ENCODE measurements around the gene ACOX2.
"Not testable (repeated sequence)": the region's sequence is repeated elsewhere in the genome, so short reads cannot be mapped to it uniquely, and the experiment has no call there.

The ACOX2 gene

DNA sequence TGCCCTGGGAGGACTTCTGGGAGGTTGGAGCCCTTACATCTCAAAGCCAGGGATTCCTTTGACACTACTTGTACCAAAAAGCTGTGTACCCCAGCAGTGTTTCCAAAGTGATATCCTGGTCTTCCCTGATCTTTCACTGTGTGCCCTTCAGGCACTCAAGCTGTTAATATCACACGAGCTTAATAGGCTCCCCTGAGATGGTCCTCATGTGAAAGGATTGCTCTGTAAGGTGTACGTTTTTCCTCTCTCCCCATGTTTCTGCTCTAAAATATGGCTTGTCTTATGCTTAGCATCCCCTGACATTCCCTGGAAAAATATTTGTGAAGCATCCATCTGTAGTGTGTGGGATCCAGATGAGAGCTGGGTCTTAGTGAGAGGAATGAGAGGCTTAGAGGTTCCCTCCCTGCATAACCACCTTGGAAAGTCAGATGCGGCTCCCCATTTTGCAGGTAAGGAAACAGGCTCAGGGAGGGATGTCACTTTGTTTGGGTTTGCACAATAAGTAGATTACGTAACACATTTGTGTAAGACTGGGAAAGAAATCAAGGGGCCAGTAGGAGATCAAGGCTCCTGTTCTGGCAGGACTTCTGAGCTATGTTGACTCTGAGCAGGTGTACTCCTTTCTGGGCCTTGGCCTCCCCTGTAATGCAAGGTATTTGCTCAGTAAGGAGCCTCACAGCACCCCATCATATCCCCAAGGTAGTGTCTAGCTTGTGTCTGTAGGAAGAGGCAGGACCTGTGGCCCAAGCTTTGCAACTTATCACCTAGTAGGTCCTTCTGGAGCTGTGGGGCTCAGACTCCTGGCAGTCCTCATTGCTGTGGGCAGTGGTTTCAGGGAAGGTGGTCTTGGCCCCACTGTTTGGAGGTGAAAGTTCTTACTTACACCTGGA is 667 bp upstream of the ACOX2 start:
- no peak overlapping the region for H3K4me3 ChIP-seq (ENCODE audit: low read length)
- H3K9me3 ChIP-seq (ENCODE audit: low read length), result peaks cover 3% of the 10 kb centered on the region
- H3K27me3 ChIP-seq (ENCODE audit: insufficient read depth, low read length), result no peaks in the 10 kb centered on the region
- H3K36me3 ChIP-seq (ENCODE audit: insufficient read depth, low read length), result no peaks in the 10 kb centered on the region
- H2AFZ ChIP-seq (ENCODE audit: low read depth, low read length), result no peak overlapping the region
- H3K4me1 ChIP-seq (ENCODE audit: insufficient read depth, low read length), result peaks cover 14% of the 10 kb centered on the region

DNA sequence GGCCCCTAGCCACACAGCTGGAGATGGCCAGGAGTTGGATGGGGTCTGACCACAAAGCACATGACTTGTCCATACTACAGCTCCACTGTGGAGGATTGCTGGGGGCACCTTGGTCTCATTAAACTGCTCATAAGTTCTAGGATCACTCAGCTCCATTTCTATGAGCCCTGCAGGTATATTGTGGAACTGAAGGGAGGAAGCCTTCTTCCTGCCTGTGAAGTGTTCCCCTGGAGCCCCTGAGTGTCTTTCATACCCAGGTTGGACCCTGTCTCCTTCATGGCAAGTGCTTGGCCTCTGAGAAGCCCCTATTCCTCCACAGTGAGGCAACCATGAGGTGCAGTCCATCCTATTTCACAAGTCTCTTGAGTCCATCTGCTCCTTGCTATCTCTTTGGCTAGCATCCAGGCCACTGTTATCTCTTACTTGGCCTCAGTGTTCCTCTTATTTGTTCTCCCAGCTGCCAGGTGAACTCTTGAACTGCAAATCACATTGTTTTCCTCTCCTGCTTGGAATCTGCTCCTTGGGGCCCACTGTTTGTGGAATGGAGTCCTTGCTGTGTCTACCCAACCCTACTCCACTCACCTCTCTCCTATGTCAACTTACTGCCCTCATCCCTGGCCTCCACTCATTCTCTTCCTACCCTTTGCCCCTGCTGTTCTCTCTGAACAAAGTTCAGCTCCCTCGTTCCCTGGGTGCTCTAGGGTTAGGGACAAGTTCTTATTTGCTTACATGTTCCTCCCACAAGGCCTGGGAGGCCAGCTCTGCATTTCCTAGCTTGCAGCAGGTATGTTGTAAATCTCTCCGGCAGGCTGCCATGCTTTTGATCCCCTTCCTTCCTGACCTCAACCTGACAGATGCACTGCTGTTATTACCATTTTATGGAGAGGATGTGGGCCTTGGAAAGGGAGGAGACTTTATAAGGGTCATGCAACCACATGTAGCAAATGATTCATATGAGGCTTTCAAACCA is 1.2 kb downstream of the ACOX2 start:
- Histone ChIP-seq H3K4me1 (ENCODE audit: insufficient read depth, low read length) (peaks cover 14% of the 10 kb centered on the region), H2AFZ (ENCODE audit: low read depth, low read length) (no peak overlapping the region), H3K9me3 (ENCODE audit: low read length) (peaks cover 3% of the 10 kb centered on the region), H3K36me3 (ENCODE audit: insufficient read depth, low read length) (no peaks in the 10 kb centered on the region), H3K27me3 (ENCODE audit: insufficient read depth, low read length) (no peaks in the 10 kb centered on the region), H3K4me3 (ENCODE audit: low read length) (no peak overlapping the region)

DNA sequence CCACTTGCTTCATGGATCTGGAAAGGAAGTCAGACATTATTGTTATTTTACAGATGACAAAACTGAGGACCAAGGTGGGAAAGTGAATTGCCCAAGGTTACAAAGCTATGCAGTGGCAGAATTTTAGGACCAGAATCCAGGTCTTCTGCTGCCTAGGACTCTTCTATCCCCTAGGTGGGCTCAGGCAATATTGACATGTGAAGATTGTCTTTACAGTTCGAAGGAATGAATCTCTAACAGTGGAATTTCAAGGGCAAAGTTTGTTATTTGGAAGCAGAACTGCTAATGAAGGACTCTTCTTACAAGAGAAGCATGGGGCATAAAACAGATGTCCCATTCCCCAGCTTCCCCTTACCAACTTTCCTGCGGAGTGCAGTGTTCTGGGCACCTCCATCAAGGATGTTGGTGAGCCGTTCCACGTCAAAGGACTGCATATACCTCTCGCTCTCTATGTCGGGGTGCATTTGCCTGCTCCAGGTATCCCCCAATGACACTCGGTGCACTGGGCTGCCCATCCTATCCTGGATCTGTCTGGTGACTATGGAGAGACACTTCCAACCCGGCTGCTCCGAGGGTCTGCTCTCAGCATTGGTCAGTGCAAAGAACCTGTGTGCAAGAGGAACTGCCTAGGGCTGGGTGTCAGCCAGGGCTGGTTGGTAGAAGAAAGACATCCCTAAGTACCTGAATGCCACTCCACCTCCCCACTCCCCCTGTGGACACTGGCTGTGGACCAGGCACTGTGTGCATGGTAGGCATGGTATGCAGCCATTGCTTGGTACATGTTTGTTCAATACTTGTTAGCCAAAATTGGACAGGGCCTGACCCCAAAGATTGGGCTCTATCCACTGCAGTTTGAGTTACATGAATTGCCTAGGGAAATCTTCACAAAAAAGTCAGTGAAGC is 2.1 kb downstream of the ACOX2 start:
- H3K27me3 ChIP-seq (ENCODE audit: insufficient read depth, low read length), result no peaks in the 10 kb centered on the region
- no peak overlapping the region for H2AFZ ChIP-seq (ENCODE audit: low read depth, low read length)
- H3K4me1 ChIP-seq (ENCODE audit: insufficient read depth, low read length), result peaks cover 14% of the 10 kb centered on the region
- H3K4me3 ChIP-seq (ENCODE audit: low read length), result no peak overlapping the region
- H3K36me3 ChIP-seq (ENCODE audit: insufficient read depth, low read length), result no peaks in the 10 kb centered on the region
- H3K9me3 ChIP-seq (ENCODE audit: low read length), result peaks cover 3% of the 10 kb centered on the region

DNA sequence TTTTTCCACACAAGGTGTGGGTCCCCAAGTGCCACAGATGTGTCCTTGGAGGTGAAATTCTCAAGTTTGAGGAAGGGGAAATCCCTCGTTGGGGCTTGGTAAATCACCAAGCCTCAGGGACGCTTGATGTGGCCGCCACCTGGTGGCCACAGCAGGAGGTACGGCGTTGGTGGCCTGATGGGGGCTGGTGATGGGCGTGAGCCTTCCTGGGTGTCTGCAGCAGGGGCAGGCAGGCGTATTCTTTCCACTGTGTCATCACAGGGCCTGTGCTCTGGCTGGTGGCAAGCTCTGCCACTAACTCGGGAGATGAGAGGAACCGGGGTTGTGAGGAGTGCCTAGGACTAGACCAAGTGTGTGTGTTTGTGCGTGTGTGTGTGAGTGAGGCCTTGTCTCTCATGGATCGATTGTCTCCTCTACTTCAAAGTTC is 4.2 kb downstream of the ACOX2 start:
- Histone ChIP-seq H3K9me3 (ENCODE audit: low read length) (peaks cover 3% of the 10 kb centered on the region), H2AFZ (ENCODE audit: low read depth, low read length) (no peak overlapping the region), H3K4me1 (ENCODE audit: insufficient read depth, low read length) (peaks cover 7% of the 10 kb centered on the region), H3K27me3 (ENCODE audit: insufficient read depth, low read length) (no peaks in the 10 kb centered on the region), H3K4me3 (ENCODE audit: low read length) (no peak overlapping the region), H3K36me3 (ENCODE audit: insufficient read depth, low read length) (no peaks in the 10 kb centered on the region)

DNA sequence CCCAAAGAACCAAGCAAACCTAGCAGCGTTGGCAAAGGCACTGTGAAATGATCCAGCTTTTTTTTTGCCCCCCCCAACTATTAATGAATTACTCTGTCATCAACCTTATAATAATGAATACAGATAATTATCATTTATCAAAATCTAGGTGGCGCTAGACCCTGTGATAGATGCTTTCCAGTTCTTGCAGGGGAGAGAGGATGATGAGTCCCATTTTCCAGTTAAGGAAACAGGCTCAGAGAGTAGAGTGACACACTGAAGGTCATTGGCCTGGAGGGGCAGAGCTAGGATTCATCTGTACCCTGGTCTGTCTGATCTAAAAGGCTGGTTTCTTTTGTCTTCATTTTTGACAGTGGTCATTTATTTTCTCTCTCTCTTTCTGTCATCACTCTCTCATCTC is 5.0 kb downstream of the ACOX2 start:
- H2AFZ ChIP-seq (ENCODE audit: low read depth, low read length), result no peak overlapping the region
- H3K27me3 ChIP-seq (ENCODE audit: insufficient read depth, low read length), result no peaks in the 10 kb centered on the region
- peaks cover 3% of the 10 kb centered on the region for H3K9me3 ChIP-seq (ENCODE audit: low read length)
- H3K36me3 ChIP-seq (ENCODE audit: insufficient read depth, low read length), result no peaks in the 10 kb centered on the region
- H3K4me3 ChIP-seq (ENCODE audit: low read length), result no peak overlapping the region
- H3K4me1 ChIP-seq (ENCODE audit: insufficient read depth, low read length), result peaks cover 4% of the 10 kb centered on the region

DNA sequence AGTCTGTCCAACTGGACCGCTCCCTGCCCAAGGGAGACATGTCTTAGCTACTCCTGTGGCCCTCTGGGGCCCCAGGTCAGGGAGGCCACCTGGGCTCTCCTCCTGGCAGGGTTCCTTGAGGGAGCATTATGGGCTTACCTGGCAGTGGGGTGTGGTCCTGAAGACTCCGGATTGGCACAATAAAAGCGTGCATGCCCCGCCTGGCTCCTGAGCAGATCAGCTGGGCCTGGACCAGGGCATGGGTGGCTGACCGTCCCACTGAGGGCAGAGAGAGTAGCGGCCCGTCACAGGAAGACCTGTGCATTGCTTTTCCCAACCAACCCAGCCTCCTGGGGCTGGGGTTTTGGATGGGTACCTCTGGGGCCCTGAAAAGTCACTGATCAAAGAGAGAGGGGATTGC is 5.4 kb downstream of the ACOX2 start:
- Histone ChIP-seq H3K4me3 (ENCODE audit: low read length) (no peak overlapping the region), H3K36me3 (ENCODE audit: insufficient read depth, low read length) (no peaks in the 10 kb centered on the region)

DNA sequence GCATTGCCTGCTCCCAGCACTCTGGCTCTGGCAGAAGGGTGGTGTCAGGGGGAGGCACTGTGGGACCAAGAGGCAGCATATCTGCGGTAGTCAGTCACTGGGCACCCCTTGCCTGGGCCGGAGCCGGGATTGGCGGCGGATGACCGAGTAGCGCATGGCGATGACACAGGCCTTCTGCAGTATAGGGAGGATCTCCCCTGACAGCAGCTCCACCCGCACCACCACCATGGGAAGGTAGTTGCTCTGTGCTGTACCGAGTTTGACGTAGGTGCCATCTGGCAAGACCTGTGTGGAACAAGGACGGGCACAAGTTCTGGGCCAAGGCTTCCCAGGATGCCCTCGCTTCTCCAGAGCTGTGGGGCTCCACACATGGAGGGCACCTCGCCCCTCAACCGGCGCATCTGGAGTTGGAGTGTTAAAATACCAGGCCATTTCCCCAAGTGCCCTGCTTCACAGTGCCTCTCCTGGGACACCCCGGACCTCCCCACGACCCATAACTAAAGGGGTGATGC is 6.6 kb downstream of the ACOX2 start:
- no peak overlapping the region for H3K4me3 ChIP-seq (ENCODE audit: low read length)
- H3K27me3 ChIP-seq (ENCODE audit: insufficient read depth, low read length), result no peaks in the 10 kb centered on the region
- H3K9me3 ChIP-seq (ENCODE audit: low read length), result peaks cover 5% of the 10 kb centered on the region
- H3K4me1 ChIP-seq (ENCODE audit: insufficient read depth, low read length), result no peaks in the 10 kb centered on the region
- H3K36me3 ChIP-seq (ENCODE audit: insufficient read depth, low read length), result no peaks in the 10 kb centered on the region
- H2AFZ ChIP-seq (ENCODE audit: low read depth, low read length), result no peak overlapping the region

More for the DNA sequence above, 5.4 kb downstream of the ACOX2 start:
- Histone ChIP-seq H3K4me1 (ENCODE audit: insufficient read depth, low read length) (peaks cover under 1% of the 10 kb centered on the region), H3K9me3 (ENCODE audit: low read length) (peaks cover 4% of the 10 kb centered on the region), H2AFZ (ENCODE audit: low read depth, low read length) (no peak overlapping the region), H3K27me3 (ENCODE audit: insufficient read depth, low read length) (no peaks in the 10 kb centered on the region)

DNA sequence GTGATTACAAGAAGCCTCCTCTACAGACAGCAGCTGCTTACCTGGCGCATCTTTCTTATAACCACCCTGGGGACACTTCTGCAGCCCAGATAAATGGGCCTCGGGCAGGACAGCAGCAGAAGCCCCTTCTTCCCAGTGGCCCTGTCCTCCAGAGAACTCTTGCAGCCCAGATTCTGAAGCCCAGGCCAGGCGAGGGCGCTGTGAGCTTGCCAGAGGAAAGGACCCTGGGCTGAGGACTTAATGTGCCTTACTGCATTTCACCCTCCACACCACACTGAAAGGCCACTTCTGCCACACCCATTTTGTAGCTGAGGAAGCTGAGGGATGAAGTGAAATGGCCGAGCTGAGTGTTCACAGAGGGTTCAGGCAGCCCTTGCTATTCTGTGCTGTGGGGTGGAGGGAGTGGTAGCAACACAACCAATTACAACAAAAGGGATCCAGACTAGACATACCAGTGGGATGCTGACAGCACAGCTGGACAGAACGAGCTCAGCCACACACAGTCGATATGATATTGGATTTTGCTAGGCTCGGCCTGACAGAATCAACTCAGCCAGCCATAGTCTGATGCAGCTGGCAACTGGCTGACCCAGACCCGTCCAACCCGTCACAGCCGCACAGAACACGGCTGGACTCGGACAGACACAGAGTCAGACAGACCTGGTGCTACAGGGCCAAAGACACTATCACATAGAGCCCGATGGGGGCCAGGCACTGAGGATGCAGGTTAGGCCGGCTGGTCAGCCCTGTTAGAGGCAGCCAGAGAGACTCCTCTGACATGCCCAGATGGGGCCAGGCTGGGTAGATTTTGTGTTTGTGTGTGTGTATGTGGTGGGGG is 7.3 kb downstream of the ACOX2 start:
- Histone ChIP-seq H3K9me3 (ENCODE audit: low read length) (peaks cover 2% of the 10 kb centered on the region), H3K4me1 (ENCODE audit: insufficient read depth, low read length) (no peaks in the 10 kb centered on the region), H3K27me3 (ENCODE audit: insufficient read depth, low read length) (no peaks in the 10 kb centered on the region), H2AFZ (ENCODE audit: low read depth, low read length) (no peak overlapping the region), H3K4me3 (ENCODE audit: low read length) (no peak overlapping the region), H3K36me3 (ENCODE audit: insufficient read depth, low read length) (no peaks in the 10 kb centered on the region)

DNA sequence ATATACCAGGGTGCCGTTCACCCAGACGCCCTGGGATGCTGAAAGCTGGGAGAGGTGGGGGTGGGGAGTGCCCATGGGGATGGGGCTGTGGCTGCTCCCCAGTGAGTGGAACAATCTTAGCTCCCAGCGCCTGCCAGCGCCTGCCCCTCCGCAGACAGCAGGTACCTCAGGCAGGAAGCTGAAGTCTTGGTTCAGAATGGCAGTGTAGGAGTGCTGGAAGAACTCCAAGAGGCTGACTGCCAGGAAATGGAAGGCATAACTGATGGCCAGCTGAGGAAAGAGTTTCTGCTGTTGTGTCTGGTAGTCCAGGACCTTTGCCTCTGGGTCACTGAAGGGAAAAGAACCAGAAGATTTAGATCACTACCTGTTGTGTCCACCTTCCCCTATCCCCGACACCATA is 8.4 kb downstream of the ACOX2 start:
- Histone ChIP-seq H3K4me3 (ENCODE audit: low read length) (no peak overlapping the region), H3K36me3 (ENCODE audit: insufficient read depth, low read length) (no peaks in the 10 kb centered on the region), H3K4me1 (ENCODE audit: insufficient read depth, low read length) (no peaks in the 10 kb centered on the region), H3K9me3 (ENCODE audit: low read length) (peaks cover 2% of the 10 kb centered on the region), H2AFZ (ENCODE audit: low read depth, low read length) (no peak overlapping the region), H3K27me3 (ENCODE audit: insufficient read depth, low read length) (no peaks in the 10 kb centered on the region)

DNA sequence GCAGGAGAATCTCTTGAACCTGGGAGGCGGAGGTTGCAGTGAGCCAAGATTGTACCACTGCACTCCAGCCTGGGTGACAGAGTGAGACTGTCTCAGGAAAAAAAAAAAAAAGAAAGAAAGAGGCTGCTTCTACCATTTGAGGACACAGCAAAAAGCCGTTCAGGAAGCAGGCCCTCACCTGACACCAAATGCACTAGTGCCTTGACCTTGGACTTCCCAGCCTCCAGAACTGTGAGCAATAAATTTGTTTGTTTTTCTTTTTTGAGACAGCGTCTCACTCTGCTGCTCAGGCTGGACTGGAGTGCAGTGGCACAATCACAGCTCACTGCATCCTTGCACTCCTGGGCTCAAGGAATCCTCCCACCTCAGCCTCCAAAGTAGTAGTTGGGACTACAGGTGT is 9.6 kb downstream of the ACOX2 start:
- not testable (repeated sequence) for H3K36me3 ChIP-seq (ENCODE audit: insufficient read depth, low read length)

DNA sequence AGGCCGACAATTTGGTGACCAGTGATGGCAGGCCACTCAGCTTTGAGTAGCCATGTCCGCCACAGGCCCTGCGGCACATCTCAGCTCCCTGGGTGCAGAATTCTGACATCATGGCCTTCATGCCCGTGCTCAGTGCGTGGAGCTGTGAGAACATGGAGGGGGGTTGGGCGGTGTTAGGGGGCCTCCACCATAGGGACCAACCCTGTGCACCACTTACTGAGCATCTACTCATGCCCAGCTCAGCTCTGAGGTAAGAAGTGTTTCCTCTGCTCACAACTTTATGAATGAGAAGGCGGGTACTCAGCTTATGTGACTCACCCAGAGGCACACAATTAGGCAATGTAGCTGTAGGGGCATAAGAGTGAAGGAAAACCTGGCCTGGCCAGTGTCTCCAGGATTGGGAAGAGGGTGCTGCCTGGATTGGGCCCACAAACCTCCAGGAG is 10.5 kb downstream of the ACOX2 start:
- H2AFZ ChIP-seq (ENCODE audit: low read depth, low read length), result no peak overlapping the region
- no peak overlapping the region for H3K4me3 ChIP-seq (ENCODE audit: low read length)
- peaks cover 2% of the 10 kb centered on the region for H3K9me3 ChIP-seq (ENCODE audit: low read length)
- H3K36me3 ChIP-seq (ENCODE audit: insufficient read depth, low read length), result no peaks in the 10 kb centered on the region
- no peaks in the 10 kb centered on the region for H3K27me3 ChIP-seq (ENCODE audit: insufficient read depth, low read length)
- peaks cover 11% of the 10 kb centered on the region for H3K4me1 ChIP-seq (ENCODE audit: insufficient read depth, low read length)

More for the DNA sequence above, 9.6 kb downstream of the ACOX2 start:
- H3K4me1 ChIP-seq (ENCODE audit: insufficient read depth, low read length); H3K4me3 ChIP-seq (ENCODE audit: low read length); H3K9me3 ChIP-seq (ENCODE audit: low read length); H3K27me3 ChIP-seq (ENCODE audit: insufficient read depth, low read length); H2AFZ ChIP-seq (ENCODE audit: low read depth, low read length): not testable (repeated sequence)

Measured in neuron (in vitro differentiated cells).